ENCODE results near the gene ZNF791.

ZNF791 gene

DNA sequence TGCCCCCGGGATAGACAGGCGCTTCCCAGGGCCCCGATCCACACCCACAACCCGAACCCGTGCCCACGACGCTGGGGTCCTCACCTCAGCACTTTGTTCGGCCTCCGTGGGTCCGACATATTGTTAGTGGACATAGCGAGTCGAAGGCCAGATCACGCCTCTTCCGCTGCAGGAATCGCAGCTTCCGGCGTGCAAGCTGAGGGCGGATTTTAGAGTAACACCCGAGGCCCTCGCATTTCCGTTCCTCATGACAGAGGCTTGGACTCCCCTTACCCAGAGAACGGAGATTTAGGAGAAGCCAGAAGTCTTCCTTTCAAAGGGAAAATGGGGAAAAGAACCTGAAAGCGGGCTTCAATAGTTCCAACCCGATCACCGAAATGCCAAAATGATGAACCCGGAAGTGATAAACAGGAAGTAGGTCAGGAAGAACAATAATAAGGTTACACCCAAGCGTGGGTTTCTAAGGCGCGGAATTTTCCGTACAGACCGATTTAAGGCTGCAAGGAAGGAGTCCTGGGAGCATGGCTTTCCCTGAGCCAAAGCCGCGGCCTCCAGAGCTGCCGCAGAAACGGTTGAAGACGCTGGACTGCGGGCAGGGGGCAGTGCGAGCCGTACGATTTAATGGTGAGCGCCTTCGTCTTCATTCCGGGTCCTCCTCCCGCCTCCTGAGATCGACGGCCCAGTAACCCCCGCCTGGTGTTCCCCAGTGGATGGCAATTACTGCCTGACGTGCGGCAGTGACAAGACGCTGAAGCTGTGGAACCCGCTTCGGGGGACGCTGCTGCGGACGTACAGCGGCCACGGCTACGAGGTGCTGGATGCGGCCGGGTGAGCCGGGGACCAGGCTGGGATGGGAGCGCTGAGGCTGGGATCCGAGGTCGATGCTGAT lies 58.8 kb downstream of the ZNF791 start (continued):
- TF ChIP-seq, protein P1, sequence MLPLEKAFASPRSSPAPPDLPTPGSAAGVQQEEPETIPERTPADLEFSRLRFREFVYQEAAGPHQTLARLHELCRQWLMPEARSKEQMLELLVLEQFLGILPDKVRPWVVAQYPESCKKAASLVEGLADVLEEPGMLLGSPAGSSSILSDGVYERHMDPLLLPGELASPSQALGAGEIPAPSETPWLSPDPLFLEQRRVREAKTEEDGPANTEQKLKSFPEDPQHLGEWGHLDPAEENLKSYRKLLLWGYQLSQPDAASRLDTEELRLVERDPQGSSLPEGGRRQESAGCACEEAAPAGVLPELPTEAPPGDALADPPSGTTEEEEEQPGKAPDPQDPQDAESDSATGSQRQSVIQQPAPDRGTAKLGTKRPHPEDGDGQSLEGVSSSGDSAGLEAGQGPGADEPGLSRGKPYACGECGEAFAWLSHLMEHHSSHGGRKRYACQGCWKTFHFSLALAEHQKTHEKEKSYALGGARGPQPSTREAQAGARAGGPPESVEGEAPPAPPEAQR (tag by site-specific recombination; IDR thresholded peaks at IDR 0.05) = peak; percentile 59; the same call in 1 of the 2 replicates
- peak; percentile 92 for TF ChIP-seq ZNF501 (tag by site-specific recombination; IDR thresholded peaks at IDR 0.05)
- TF ChIP-seq, protein P2, sequence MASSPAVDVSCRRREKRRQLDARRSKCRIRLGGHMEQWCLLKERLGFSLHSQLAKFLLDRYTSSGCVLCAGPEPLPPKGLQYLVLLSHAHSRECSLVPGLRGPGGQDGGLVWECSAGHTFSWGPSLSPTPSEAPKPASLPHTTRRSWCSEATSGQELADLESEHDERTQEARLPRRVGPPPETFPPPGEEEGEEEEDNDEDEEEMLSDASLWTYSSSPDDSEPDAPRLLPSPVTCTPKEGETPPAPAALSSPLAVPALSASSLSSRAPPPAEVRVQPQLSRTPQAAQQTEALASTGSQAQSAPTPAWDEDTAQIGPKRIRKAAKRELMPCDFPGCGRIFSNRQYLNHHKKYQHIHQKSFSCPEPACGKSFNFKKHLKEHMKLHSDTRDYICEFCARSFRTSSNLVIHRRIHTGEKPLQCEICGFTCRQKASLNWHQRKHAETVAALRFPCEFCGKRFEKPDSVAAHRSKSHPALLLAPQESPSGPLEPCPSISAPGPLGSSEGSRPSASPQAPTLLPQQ (tag by site-specific recombination; IDR thresholded peaks at IDR 0.05) = peak; percentile 87
- no peak for TF ChIP-seq ZNF266 (tag by site-specific recombination; IDR thresholded peaks at IDR 0.05; ENCODE audit: low read depth)
- TF ChIP-seq, protein P3, sequence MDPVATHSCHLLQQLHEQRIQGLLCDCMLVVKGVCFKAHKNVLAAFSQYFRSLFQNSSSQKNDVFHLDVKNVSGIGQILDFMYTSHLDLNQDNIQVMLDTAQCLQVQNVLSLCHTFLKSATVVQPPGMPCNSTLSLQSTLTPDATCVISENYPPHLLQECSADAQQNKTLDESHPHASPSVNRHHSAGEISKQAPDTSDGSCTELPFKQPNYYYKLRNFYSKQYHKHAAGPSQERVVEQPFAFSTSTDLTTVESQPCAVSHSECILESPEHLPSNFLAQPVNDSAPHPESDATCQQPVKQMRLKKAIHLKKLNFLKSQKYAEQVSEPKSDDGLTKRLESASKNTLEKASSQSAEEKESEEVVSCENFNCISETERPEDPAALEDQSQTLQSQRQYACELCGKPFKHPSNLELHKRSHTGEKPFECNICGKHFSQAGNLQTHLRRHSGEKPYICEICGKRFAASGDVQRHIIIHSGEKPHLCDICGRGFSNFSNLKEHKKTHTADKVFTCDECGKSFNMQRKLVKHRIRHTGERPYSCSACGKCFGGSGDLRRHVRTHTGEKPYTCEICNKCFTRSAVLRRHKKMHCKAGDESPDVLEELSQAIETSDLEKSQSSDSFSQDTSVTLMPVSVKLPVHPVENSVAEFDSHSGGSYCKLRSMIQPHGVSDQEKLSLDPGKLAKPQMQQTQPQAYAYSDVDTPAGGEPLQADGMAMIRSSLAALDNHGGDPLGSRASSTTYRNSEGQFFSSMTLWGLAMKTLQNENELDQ (tag by site-specific recombination; IDR thresholded peaks at IDR 0.05; ENCODE audit: low read depth) = no peak
- no peak for TF ChIP-seq ZNF785 (tag by site-specific recombination; IDR thresholded peaks at IDR 0.05)
- peak; percentile 10; the same call in 1 of the 2 replicates for TF ChIP-seq ZNF10 (tag by site-specific recombination; IDR thresholded peaks at IDR 0.05)
- peak; percentile 84 for TF ChIP-seq TRIM28 (IDR thresholded peaks at IDR 0.05; ENCODE audit: borderline replicate concordance, low read length)
- peak; percentile 50; the same call in 1 of the 2 replicates for TF ChIP-seq ZNF664 (tag by site-specific recombination; IDR thresholded peaks at IDR 0.05)
- TF ChIP-seq ZNF658 (tag by site-specific recombination; IDR thresholded peaks at IDR 0.05) = no peak
- TF ChIP-seq, protein P4, sequence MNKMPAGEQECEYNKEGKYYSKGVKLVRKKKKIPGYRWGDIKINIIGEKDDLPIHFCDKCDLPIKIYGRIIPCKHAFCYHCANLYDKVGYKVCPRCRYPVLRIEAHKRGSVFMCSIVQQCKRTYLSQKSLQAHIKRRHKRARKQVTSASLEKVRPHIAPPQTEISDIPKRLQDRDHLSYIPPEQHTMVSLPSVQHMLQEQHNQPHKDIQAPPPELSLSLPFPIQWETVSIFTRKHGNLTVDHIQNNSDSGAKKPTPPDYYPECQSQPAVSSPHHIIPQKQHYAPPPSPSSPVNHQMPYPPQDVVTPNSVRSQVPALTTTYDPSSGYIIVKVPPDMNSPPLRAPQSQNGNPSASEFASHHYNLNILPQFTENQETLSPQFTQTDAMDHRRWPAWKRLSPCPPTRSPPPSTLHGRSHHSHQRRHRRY (tag by site-specific recombination; IDR thresholded peaks at IDR 0.05) = 0 out of 2 replicates have a peak, but pooled peaks have one; percentile 3
- no peak for TF ChIP-seq REPIN1 (tag by site-specific recombination; IDR thresholded peaks at IDR 0.05; ENCODE audit: low read depth)
- TF ChIP-seq, protein P5, sequence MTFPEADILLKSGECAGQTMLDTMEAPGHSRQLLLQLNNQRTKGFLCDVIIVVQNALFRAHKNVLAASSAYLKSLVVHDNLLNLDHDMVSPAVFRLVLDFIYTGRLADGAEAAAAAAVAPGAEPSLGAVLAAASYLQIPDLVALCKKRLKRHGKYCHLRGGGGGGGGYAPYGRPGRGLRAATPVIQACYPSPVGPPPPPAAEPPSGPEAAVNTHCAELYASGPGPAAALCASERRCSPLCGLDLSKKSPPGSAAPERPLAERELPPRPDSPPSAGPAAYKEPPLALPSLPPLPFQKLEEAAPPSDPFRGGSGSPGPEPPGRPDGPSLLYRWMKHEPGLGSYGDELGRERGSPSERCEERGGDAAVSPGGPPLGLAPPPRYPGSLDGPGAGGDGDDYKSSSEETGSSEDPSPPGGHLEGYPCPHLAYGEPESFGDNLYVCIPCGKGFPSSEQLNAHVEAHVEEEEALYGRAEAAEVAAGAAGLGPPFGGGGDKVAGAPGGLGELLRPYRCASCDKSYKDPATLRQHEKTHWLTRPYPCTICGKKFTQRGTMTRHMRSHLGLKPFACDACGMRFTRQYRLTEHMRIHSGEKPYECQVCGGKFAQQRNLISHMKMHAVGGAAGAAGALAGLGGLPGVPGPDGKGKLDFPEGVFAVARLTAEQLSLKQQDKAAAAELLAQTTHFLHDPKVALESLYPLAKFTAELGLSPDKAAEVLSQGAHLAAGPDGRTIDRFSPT (tag by site-specific recombination; IDR thresholded peaks at IDR 0.05) = no peak
- TF ChIP-seq, protein P6, sequence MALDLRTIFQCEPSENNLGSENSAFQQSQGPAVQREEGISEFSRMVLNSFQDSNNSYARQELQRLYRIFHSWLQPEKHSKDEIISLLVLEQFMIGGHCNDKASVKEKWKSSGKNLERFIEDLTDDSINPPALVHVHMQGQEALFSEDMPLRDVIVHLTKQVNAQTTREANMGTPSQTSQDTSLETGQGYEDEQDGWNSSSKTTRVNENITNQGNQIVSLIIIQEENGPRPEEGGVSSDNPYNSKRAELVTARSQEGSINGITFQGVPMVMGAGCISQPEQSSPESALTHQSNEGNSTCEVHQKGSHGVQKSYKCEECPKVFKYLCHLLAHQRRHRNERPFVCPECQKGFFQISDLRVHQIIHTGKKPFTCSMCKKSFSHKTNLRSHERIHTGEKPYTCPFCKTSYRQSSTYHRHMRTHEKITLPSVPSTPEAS (tag by site-specific recombination; IDR thresholded peaks at IDR 0.05) = peak; percentile 68
- no peak for TF ChIP-seq ZNF223 (tag by site-specific recombination; IDR thresholded peaks at IDR 0.05)
- no peak for TF ChIP-seq ZNF132 (tag by site-specific recombination; IDR thresholded peaks at IDR 0.05; ENCODE audit: borderline replicate concordance)
- TF ChIP-seq, protein P7, sequence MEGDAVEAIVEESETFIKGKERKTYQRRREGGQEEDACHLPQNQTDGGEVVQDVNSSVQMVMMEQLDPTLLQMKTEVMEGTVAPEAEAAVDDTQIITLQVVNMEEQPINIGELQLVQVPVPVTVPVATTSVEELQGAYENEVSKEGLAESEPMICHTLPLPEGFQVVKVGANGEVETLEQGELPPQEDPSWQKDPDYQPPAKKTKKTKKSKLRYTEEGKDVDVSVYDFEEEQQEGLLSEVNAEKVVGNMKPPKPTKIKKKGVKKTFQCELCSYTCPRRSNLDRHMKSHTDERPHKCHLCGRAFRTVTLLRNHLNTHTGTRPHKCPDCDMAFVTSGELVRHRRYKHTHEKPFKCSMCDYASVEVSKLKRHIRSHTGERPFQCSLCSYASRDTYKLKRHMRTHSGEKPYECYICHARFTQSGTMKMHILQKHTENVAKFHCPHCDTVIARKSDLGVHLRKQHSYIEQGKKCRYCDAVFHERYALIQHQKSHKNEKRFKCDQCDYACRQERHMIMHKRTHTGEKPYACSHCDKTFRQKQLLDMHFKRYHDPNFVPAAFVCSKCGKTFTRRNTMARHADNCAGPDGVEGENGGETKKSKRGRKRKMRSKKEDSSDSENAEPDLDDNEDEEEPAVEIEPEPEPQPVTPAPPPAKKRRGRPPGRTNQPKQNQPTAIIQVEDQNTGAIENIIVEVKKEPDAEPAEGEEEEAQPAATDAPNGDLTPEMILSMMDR (tag by site-specific recombination; IDR thresholded peaks at IDR 0.05) = peak; percentile 44; the same call in 1 of the 2 replicates
- TF ChIP-seq YY1 (tag by site-specific recombination; IDR thresholded peaks at IDR 0.05) = peak; percentile 82
- TF ChIP-seq, protein P8, sequence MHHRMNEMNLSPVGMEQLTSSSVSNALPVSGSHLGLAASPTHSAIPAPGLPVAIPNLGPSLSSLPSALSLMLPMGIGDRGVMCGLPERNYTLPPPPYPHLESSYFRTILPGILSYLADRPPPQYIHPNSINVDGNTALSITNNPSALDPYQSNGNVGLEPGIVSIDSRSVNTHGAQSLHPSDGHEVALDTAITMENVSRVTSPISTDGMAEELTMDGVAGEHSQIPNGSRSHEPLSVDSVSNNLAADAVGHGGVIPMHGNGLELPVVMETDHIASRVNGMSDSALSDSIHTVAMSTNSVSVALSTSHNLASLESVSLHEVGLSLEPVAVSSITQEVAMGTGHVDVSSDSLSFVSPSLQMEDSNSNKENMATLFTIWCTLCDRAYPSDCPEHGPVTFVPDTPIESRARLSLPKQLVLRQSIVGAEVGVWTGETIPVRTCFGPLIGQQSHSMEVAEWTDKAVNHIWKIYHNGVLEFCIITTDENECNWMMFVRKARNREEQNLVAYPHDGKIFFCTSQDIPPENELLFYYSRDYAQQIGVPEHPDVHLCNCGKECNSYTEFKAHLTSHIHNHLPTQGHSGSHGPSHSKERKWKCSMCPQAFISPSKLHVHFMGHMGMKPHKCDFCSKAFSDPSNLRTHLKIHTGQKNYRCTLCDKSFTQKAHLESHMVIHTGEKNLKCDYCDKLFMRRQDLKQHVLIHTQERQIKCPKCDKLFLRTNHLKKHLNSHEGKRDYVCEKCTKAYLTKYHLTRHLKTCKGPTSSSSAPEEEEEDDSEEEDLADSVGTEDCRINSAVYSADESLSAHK (tag by site-specific recombination; IDR thresholded peaks at IDR 0.05) = peak; percentile 42; the same call in 1 of the 2 replicates
- no peak for TF ChIP-seq ZNF19 (tag by site-specific recombination; IDR thresholded peaks at IDR 0.05; ENCODE audit: low read depth)
- no peak for TF ChIP-seq ZNF214 (tag by site-specific recombination; IDR thresholded peaks at IDR 0.05; ENCODE audit: borderline replicate concordance)

Measured in HEK293 (cell line).